DND-41 (cell line): Measurements from ENCODE around the gene ZC3H15.

Source experiments
- EZH2 ChIP-seq: IDR thresholded peaks from 3 replicates; pipeline ENCODE4 v1.6.1; 2012; ENCODE audit warnings: borderline replicate concordance, low read depth, mild to moderate bottlenecking, moderate library complexity, low read length, inconsistent platforms; ENCODE audit not compliant: severe bottlenecking
- TF ChIP-seq, protein P1 (sequence below): IDR thresholded peaks from 2 replicates; pipeline ENCODE4 v1.5.1; 2012; ENCODE audit warnings: borderline replicate concordance, low read length, moderate library complexity, mild to moderate bottlenecking; ENCODE audit not compliant: poor library complexity, severe bottlenecking; ENCODE audit errors: extremely low read depth

DNA sequence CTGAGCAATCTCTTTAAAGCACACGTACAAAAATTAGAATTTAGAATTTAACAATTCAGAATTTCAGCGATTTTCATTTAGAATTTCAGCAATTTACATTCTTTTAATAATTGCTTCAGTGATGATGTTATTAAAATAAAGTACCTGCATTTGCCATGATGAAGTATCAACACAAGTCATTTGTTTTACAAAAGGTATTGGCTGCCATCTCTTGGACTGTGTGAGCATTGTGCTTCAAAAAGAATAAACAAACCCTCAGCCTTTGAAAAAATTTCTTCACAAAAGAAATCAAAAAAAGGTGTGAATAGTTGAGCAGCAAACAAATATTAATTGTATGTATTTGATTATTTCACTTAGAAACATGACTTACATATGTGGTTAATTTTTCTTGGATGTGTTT, 27.1 kb upstream of the ZC3H15 start:
- TF ChIP-seq EZH2: no peak
- TF ChIP-seq, protein P1, sequence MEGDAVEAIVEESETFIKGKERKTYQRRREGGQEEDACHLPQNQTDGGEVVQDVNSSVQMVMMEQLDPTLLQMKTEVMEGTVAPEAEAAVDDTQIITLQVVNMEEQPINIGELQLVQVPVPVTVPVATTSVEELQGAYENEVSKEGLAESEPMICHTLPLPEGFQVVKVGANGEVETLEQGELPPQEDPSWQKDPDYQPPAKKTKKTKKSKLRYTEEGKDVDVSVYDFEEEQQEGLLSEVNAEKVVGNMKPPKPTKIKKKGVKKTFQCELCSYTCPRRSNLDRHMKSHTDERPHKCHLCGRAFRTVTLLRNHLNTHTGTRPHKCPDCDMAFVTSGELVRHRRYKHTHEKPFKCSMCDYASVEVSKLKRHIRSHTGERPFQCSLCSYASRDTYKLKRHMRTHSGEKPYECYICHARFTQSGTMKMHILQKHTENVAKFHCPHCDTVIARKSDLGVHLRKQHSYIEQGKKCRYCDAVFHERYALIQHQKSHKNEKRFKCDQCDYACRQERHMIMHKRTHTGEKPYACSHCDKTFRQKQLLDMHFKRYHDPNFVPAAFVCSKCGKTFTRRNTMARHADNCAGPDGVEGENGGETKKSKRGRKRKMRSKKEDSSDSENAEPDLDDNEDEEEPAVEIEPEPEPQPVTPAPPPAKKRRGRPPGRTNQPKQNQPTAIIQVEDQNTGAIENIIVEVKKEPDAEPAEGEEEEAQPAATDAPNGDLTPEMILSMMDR: peak; percentile 39
